Ishikawa (cell line): ENCODE data around the gene TPCN1.

Source experiments
- CEBPB ChIP-seq: IDR thresholded peaks from 2 replicates; pipeline ENCODE4 v1.6.1; 2012
- CREB1 ChIP-seq: IDR thresholded peaks from 2 replicates; pipeline ENCODE4 v1.6.1; 2012; ENCODE audit warnings: low read depth
- EGR1 ChIP-seq: IDR thresholded peaks from 2 replicates; pipeline ENCODE4 v1.6.1; 2012
- EP300 ChIP-seq: IDR thresholded peaks from 2 replicates; pipeline ENCODE4 v1.6.1; 2012; ENCODE audit warnings: borderline replicate concordance
- FOXM1 ChIP-seq: IDR thresholded peaks from 2 replicates; pipeline ENCODE4 v1.6.1; 2012; ENCODE audit warnings: low read depth, borderline replicate concordance
- NFIC ChIP-seq: IDR thresholded peaks from 2 replicates; pipeline ENCODE4 v1.6.1; 2012
- RAD21 ChIP-seq: IDR thresholded peaks from 2 replicates; pipeline ENCODE4 v1.6.1; 2012; ENCODE audit warnings: low read depth
- TAF1 ChIP-seq: IDR thresholded peaks from 2 replicates; pipeline ENCODE4 v1.6.1; 2012; ENCODE audit warnings: low read depth, mild to moderate bottlenecking
- TCF12 ChIP-seq: IDR thresholded peaks from 2 replicates; pipeline ENCODE4 v1.6.1; 2012; ENCODE audit warnings: low read depth
- TEAD4 ChIP-seq: IDR thresholded peaks from 2 replicates; pipeline ENCODE4 v1.6.1; 2012
- YY1 ChIP-seq: IDR thresholded peaks from 2 replicates; pipeline ENCODE4 v1.6.1; 2012; ENCODE audit warnings: low read depth
- ZBTB7A ChIP-seq: IDR thresholded peaks from 2 replicates; pipeline ENCODE4 v1.6.1; 2012; ENCODE audit warnings: low read depth
- TF ChIP-seq, protein P1 (sequence below): IDR thresholded peaks from 2 replicates; pipeline ENCODE4 v1.6.1; 2012
- TF ChIP-seq, protein P2 (sequence below): IDR thresholded peaks from 2 replicates; pipeline ENCODE4 v1.6.1; 2012
- TF ChIP-seq, protein P3 (sequence below): IDR thresholded peaks from 2 replicates; pipeline ENCODE4 v1.6.1; 2012; ENCODE audit warnings: low read depth, mild to moderate bottlenecking

TPCN1 gene

DNA sequence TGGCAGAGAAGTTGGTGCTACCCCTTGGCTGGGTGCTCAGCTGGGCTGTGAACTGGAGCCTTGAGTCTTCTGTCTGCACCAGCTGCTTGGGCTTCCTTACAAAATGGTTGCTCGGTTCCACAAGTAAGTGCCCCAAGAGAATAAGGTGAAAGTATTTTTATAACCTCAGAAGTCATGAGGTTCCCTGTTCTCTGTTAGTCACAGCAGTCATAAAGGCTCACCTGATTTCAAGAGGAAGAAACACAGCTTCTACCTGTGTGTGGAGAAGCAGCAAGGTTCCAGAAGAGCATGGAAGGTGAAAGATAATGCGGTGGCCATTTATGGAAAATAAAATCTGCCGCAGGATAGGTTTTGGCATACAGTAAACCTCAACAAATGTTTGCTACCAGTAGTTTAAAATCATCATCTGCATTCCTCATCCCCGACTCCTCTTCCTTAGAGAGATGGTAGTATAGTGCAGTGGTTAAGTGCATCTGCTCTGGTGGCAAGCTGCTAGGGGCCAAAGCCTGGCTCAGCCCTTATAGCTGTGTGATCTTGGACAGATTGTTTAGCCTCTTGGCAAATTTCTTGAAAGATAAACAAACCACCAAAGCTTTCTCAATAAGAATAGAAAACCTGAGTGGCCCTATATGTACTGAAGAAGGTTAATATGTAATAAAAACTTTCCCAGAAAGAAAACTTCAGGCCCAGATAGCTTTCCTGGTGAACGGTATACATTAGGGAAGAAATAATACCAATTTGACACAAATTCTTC, 32.4 kb downstream of the TPCN1 start:
- no peak for TF ChIP-seq ZBTB7A
- no peak for TF ChIP-seq TEAD4
- TF ChIP-seq FOXM1, result no peak
- no peak for TF ChIP-seq EP300
- TF ChIP-seq, protein P1, sequence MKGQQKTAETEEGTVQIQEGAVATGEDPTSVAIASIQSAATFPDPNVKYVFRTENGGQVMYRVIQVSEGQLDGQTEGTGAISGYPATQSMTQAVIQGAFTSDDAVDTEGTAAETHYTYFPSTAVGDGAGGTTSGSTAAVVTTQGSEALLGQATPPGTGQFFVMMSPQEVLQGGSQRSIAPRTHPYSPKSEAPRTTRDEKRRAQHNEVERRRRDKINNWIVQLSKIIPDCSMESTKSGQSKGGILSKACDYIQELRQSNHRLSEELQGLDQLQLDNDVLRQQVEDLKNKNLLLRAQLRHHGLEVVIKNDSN, result no peak
- no peak for TF ChIP-seq YY1
- no peak for TF ChIP-seq TCF12

DNA sequence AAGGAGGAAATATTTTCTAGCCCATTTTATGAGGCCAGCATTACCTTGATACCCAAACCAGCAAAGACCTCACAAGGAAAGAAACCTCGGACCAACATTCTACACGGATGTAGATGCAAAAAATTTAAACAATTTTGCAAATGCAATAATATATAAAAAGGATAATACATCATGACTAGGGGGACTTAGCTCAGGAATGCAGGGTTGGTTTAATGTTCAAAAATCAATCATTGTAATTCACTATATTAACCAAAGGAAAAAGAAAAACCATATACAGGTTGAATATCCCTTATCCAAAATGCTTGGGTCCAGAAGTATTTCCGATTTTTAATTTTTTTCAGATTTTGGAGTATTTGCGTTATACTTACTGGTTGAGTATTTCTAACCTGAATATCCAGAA, 33.0 kb downstream of the TPCN1 start:
- TF ChIP-seq ZBTB7A (no peak), EP300 (no peak)

DNA sequence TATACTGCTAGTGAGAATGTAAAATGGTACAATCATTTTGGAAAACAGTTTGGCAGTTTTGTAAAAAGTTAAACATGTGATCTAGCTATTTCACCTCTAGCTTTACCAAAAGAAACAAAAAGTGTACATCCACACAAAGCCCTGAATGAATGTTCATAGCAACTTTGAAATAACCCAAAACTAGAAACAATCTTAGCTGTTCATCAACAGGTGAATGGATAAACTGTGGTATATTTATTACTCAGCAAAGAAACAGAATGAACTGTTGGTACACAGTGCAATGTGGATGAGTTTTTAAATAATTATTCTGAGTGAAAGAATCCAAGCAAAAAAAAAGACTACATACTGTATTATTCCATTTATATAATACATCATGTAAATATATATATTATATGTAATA, 36.3 kb downstream of the TPCN1 start:
- TF ChIP-seq CEBPB (no peak), EP300 (no peak), CREB1 (no peak), YY1 (no peak), ZBTB7A (no peak), RAD21 (no peak), TAF1 (no peak), FOXM1 (no peak), TCF12 (no peak), NFIC (no peak), EGR1 (no peak)
- TF ChIP-seq, protein P2, sequence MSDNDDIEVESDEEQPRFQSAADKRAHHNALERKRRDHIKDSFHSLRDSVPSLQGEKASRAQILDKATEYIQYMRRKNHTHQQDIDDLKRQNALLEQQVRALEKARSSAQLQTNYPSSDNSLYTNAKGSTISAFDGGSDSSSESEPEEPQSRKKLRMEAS, result no peak
- TF ChIP-seq, protein P3, sequence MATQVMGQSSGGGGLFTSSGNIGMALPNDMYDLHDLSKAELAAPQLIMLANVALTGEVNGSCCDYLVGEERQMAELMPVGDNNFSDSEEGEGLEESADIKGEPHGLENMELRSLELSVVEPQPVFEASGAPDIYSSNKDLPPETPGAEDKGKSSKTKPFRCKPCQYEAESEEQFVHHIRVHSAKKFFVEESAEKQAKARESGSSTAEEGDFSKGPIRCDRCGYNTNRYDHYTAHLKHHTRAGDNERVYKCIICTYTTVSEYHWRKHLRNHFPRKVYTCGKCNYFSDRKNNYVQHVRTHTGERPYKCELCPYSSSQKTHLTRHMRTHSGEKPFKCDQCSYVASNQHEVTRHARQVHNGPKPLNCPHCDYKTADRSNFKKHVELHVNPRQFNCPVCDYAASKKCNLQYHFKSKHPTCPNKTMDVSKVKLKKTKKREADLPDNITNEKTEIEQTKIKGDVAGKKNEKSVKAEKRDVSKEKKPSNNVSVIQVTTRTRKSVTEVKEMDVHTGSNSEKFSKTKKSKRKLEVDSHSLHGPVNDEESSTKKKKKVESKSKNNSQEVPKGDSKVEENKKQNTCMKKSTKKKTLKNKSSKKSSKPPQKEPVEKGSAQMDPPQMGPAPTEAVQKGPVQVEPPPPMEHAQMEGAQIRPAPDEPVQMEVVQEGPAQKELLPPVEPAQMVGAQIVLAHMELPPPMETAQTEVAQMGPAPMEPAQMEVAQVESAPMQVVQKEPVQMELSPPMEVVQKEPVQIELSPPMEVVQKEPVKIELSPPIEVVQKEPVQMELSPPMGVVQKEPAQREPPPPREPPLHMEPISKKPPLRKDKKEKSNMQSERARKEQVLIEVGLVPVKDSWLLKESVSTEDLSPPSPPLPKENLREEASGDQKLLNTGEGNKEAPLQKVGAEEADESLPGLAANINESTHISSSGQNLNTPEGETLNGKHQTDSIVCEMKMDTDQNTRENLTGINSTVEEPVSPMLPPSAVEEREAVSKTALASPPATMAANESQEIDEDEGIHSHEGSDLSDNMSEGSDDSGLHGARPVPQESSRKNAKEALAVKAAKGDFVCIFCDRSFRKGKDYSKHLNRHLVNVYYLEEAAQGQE, result no peak
- TF ChIP-seq, protein P1, result no peak

DNA sequence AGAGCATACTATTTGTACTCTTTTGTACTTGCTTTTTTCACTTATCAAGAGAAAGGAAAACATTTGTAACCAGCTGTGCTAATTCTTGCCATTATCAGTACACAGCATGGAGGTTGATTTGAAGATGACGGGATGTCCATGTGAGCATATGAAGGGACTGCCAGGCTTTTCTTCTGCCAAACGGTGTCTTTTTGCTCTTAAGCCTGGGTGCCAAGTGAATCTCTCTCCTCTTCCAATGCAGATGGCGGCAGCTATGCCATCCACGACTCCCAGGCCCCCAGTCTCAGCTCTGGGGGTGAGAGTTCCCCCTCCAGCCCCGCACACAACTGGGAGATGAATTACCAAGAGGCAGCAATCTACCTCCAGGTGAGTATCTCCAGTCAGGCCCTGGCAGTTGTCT, 38.9 kb downstream of the TPCN1 start:
- no peak for TF ChIP-seq EGR1
- no peak for TF ChIP-seq NFIC
- TF ChIP-seq, protein P2, result no peak
- no peak for TF ChIP-seq YY1
- no peak for TF ChIP-seq CEBPB
- TF ChIP-seq, protein P1, result no peak
- no peak for TF ChIP-seq TEAD4
- no peak for TF ChIP-seq EP300
- no peak for TF ChIP-seq ZBTB7A
- no peak for TF ChIP-seq CREB1
- TF ChIP-seq FOXM1, result no peak
- TF ChIP-seq, protein P3, result no peak
- TF ChIP-seq TAF1, result no peak
- TF ChIP-seq TCF12, result no peak
- TF ChIP-seq RAD21, result no peak

DNA sequence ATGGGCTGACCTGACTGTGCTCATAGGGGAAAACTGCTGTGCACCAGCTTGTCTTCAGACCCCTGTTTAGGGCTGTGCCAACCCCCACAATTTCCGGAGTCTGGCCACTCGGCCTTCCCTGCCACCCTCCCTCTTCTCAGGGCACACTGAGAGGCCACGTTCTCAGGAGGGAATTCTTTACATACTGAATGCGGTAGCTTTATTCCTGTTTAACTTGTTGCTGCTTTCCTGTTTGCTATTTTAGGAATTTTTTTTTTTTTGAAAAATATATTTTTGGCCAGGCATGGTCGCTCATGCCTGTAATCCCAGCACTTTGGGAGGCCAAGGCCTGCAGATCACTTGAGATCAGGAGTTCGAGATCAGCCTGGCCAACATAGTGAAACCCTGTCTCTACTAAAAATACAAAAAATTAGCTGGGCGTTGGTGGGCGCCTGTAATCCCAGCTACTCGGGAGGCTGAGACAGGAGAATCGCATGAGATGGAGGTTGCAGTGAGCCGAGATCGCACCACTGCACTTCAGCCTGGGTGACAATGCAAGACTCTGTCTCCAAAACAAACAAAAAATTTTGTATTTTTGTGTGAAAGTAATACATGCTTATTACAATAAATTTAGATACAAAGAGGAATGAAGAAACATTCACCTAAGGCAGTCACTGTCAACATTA, 39.5 kb downstream of the TPCN1 start:
- TF ChIP-seq CEBPB (no peak), TEAD4 (peak; percentile 71)
